HCT116 (cell line): ENCODE measurements around the gene OR2T6.

Experiments used
- EZH2 ChIP-seq: fragments of 200-600 bp; sonication (generic); IDR thresholded peaks from 2 replicates; pipeline ENCODE4 v1.6.1; 2017; ENCODE audit warnings: antibody characterized with exemption, mixed run types
- EZH2phosphoT487 ChIP-seq: fragments of 200-600 bp; IDR thresholded peaks from 2 replicates; pipeline ENCODE4 v1.6.1; 2018; ENCODE audit warnings: antibody characterized with exemption, borderline replicate concordance
- SP1 ChIP-seq: IDR thresholded peaks from 2 replicates; pipeline ENCODE4 v1.6.1; 2012; ENCODE audit warnings: low read depth
- ZNF274 ChIP-seq: fragments of 200-500 bp; sonication (Bioruptor generic); IDR thresholded peaks from 2 replicates; pipeline ENCODE4 v1.6.1; 2014; ENCODE audit warnings: mild to moderate bottlenecking, low read depth, low read length, inconsistent platforms
- TF ChIP-seq, protein P1 (sequence below), 3 experiments: fragments of 200-600 bp in 1 of 3; sonication (generic) in 1 of 3; IDR thresholded peaks in 2 of 3; conservative IDR thresholded peaks in 1 of 3; 2 replicates each; pipeline ENCODE4 v1.5.1; 2012 to 2017; ENCODE audit warnings: low read depth in 2 of 3, low read length in 2 of 3, antibody characterized with exemption in 1 of 3, borderline replicate concordance in 1 of 3, control low read depth in 1 of 3, mild to moderate bottlenecking in 1 of 3, mixed read lengths in 1 of 3, mixed run types in 1 of 3, moderate library complexity in 1 of 3; ENCODE audit not compliant: insufficient read depth in 1 of 3

DNA sequence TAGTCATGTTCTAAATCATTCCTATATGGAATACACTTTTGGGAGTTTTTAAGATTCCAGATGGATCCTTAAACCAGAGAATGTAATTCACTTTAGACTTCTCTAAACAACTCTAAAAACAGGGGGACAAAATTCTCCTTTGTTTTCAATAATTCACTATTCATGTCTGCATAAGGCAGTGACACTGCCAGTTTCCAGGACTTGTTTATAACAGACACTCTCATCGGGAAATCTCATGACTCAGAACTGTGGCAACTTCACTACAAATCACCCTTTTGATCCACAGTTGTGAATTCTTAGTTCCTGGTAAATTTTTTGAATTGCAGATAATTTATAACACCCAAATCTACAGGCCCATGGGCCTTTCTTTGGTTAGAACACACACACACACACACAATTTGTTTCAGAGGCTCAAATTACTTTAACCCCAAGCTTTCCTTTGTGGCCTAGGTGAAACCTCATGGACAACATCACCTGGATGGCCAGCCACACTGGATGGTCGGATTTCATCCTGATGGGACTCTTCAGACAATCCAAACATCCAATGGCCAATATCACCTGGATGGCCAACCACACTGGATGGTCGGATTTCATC lies 14.3 kb upstream of the OR2T6 start, which contains the start of gene OR2T4:
- TF ChIP-seq EZH2, result no peak
- TF ChIP-seq, protein P1, sequence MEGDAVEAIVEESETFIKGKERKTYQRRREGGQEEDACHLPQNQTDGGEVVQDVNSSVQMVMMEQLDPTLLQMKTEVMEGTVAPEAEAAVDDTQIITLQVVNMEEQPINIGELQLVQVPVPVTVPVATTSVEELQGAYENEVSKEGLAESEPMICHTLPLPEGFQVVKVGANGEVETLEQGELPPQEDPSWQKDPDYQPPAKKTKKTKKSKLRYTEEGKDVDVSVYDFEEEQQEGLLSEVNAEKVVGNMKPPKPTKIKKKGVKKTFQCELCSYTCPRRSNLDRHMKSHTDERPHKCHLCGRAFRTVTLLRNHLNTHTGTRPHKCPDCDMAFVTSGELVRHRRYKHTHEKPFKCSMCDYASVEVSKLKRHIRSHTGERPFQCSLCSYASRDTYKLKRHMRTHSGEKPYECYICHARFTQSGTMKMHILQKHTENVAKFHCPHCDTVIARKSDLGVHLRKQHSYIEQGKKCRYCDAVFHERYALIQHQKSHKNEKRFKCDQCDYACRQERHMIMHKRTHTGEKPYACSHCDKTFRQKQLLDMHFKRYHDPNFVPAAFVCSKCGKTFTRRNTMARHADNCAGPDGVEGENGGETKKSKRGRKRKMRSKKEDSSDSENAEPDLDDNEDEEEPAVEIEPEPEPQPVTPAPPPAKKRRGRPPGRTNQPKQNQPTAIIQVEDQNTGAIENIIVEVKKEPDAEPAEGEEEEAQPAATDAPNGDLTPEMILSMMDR (IDR thresholded peaks at IDR 0.05 in 2 of 3, conservative IDR thresholded peaks at IDR 0.05 in 1 of 3; ENCODE audit: borderline replicate concordance in 1 of 3, insufficient read depth in 1 of 3, low read depth in 2 of 3, low read length in 2 of 3), result no peak
- TF ChIP-seq SP1, result no peak
- TF ChIP-seq EZH2phosphoT487, result no peak
- TF ChIP-seq ZNF274, result no peak
